ENCODE measurements around the gene MEN1.

Gene MEN1

GRCh38 chr11:64841592-64842365 lies 31.4 kb upstream of the MEN1 start:
- TF ChIP-seq CTCF (IDR thresholded peaks at IDR 0.05; ENCODE audit: low read depth, low read length, missing control alignments) = no peak
- no peak overlapping the region for H3K4me3 ChIP-seq (replicated peaks; ENCODE audit: low read depth, low read length)
- no peak for DNase-seq (ENCODE audit: extremely low read depth, low read depth)

GRCh38 chr11:64839887-64840782 lies 29.8 kb upstream of the MEN1 start:
- H3K4me3 ChIP-seq (replicated peaks; ENCODE audit: low read depth, low read length) = no peak overlapping the region
- no peak for DNase-seq (ENCODE audit: extremely low read depth, low read depth)
- no peak for TF ChIP-seq CTCF (IDR thresholded peaks at IDR 0.05; ENCODE audit: low read depth, low read length, missing control alignments)

GRCh38 chr11:64839335-64839734 lies 29.0 kb upstream of the MEN1 start:
- DNase-seq (ENCODE audit: extremely low read depth, low read depth) = no peak
- no peak overlapping the region for H3K4me3 ChIP-seq (replicated peaks; ENCODE audit: low read depth, low read length)
- TF ChIP-seq CTCF (IDR thresholded peaks at IDR 0.05; ENCODE audit: low read depth, low read length, missing control alignments) = no peak

GRCh38 chr11:64838600-64839334 lies 28.4 kb upstream of the MEN1 start:
- no peak for TF ChIP-seq CTCF (IDR thresholded peaks at IDR 0.05; ENCODE audit: low read depth, low read length, missing control alignments)
- no peak overlapping the region for H3K4me3 ChIP-seq (replicated peaks; ENCODE audit: low read depth, low read length)
- no peak for DNase-seq (ENCODE audit: extremely low read depth, low read depth)

GRCh38 chr11:64837887-64838351 lies 27.6 kb upstream of the MEN1 start:
- no peak for TF ChIP-seq CTCF (IDR thresholded peaks at IDR 0.05; ENCODE audit: low read depth, low read length, missing control alignments)
- no peak overlapping the region for H3K4me3 ChIP-seq (replicated peaks; ENCODE audit: low read depth, low read length)
- DNase-seq (ENCODE audit: extremely low read depth, low read depth) = no peak

GRCh38 chr11:64836448-64837072 lies 26.2 kb upstream of the MEN1 start:
- H3K4me3 ChIP-seq (replicated peaks; ENCODE audit: low read depth, low read length) = no peak overlapping the region
- TF ChIP-seq CTCF (IDR thresholded peaks at IDR 0.05; ENCODE audit: low read depth, low read length, missing control alignments) = no peak
- no peak for DNase-seq (ENCODE audit: extremely low read depth, low read depth)
